PC-3 (cell line): Measurements from ENCODE around the gene GJB4. TPM values are rescaled to one million over a fixed set of nuclear protein-coding genes. Genes with fewer than 3 reads are reported as not detected.
"Not testable (repeated sequence)": the region's sequence is repeated elsewhere in the genome, so short reads cannot be mapped to it uniquely, and the experiment has no call there.

Experiments used
- ATAC-seq: fragments of 200-7000 bp; cut with Tn5 transposase; 2 replicates; pipeline ENCODE4 v1.9.1; 2020; ENCODE audit warnings: mild to moderate bottlenecking, moderate library complexity
- BruUV-seq: library from RNA; stranded (reverse); fragments of 400-500 nt; replicated peaks from 2 replicates; lab custom pipeline; 2021; lab: Mats Ljungman, UMichigan
- CTCF ChIA-PET: fragments of 300-600 bp; sonication (Branson Sonifier 250); formaldehyde crosslinking; loops from one replicate; lab custom pipeline; 2022; ENCODE audit warnings: antibody characterized with exemption; lab: Charles Lee
- POLR2A ChIA-PET: fragments of 300-600 bp; sonication (Branson Sonifier 250); formaldehyde crosslinking; loops from one replicate; lab custom pipeline; 2022; ENCODE audit warnings: antibody characterized with exemption; ENCODE audit not compliant: unreplicated experiment; lab: Charles Lee
- DNase-seq: peaks from one replicate; pipeline ENCODE4 v3.0.0-alpha.2; 2015
- H2AFZ ChIP-seq: fragments of 300-600 bp; sonication (generic); 2 replicates; pipeline ENCODE4 v1.6.0; 2016; ENCODE audit warnings: antibody characterized with exemption, low read length
- H3F3A ChIP-seq: fragments of 300-600 bp; sonication (generic); one replicate; pipeline ENCODE4 v1.6.0; 2017; ENCODE audit warnings: antibody characterized with exemption, low read length, control low read depth, mild to moderate bottlenecking; ENCODE audit not compliant: unreplicated experiment
- H3K27ac ChIP-seq: fragments of 300-600 bp; sonication (generic); 2 replicates; pipeline ENCODE4 v1.5.1; 2016; ENCODE audit warnings: mild to moderate bottlenecking, low read length
- H3K27me3 ChIP-seq: fragments of 300-600 bp; sonication (generic); 2 replicates; pipeline ENCODE4 v1.6.1; 2016; ENCODE audit warnings: low read length, mixed read lengths
- H3K36me3 ChIP-seq: fragments of 300-600 bp; sonication (generic); 2 replicates; pipeline ENCODE4 v1.6.1; 2016; ENCODE audit warnings: low read depth, mixed run types, low read length, mixed read lengths
- H3K4me1 ChIP-seq: fragments of 300-600 bp; sonication (generic); 2 replicates; pipeline ENCODE4 v1.5.1; 2016; ENCODE audit warnings: low read length; ENCODE audit not compliant: insufficient read depth
- H3K4me2 ChIP-seq: fragments of 300-600 bp; sonication (generic); 2 replicates; pipeline ENCODE4 v1.6.0; 2016; ENCODE audit warnings: low read length
- H3K4me3 ChIP-seq: fragments of 300-600 bp; sonication (generic); 2 replicates; pipeline ENCODE4 v1.5.1; 2016; ENCODE audit warnings: mild to moderate bottlenecking, low read length, mixed read lengths
- H3K79me2 ChIP-seq: fragments of 300-600 bp; sonication (generic); 2 replicates; pipeline ENCODE4 v1.6.1; 2017; ENCODE audit warnings: low read length, mixed read lengths
- H3K9ac ChIP-seq: fragments of 300-600 bp; sonication (generic); 2 replicates; pipeline ENCODE4 v1.6.0; 2016; ENCODE audit warnings: mild to moderate bottlenecking, low read length
- H3K9me2 ChIP-seq: fragments of 300-600 bp; sonication (generic); replicated peaks from 2 replicates; pipeline ENCODE4 v1.6.1; 2016; ENCODE audit warnings: mixed run types, low read length, mixed read lengths
- H3K9me3 ChIP-seq: fragments of 300-600 bp; sonication (generic); 2 replicates; pipeline ENCODE4 v1.6.1; 2016; ENCODE audit warnings: low read length, mixed read lengths
- H4K20me1 ChIP-seq: fragments of 300-600 bp; sonication (generic); 2 replicates; pipeline ENCODE4 v1.6.1; 2016; ENCODE audit warnings: low read length, mixed read lengths
- EZH2 ChIP-seq: fragments of 300-600 bp; sonication (generic); IDR thresholded peaks from one replicate; pipeline ENCODE4 v1.6.1; 2017; ENCODE audit warnings: antibody characterized with exemption, mild to moderate bottlenecking, low read length; ENCODE audit not compliant: unreplicated experiment
- EZH2phosphoT487 ChIP-seq: fragments of 300-600 bp; sonication (generic); IDR thresholded peaks from 2 replicates; pipeline ENCODE4 v1.6.1; 2018; ENCODE audit warnings: mild to moderate bottlenecking, antibody characterized with exemption, low read length, borderline replicate concordance
- intact Hi-C: fragments of 100-400 bp; cut with micrococcal nuclease; formaldehyde crosslinking; loops from 2 replicates; pipeline ENCODE4 v1.9.0; 2023
- total RNA-seq: library from RNA; depleted of rRNA; stranded (reverse); fragments of >200 nt; gene quantifications from 2 replicates; pipeline ENCODE4 v1.2.3, GENCODE V29; 2014
- TF ChIP-seq, protein P1 (sequence below): fragments of 300-600 bp; sonication (generic); conservative IDR thresholded peaks from 2 replicates; pipeline ENCODE4 v1.5.1; 2017; ENCODE audit warnings: antibody characterized with exemption, low read depth, mild to moderate bottlenecking, low read length

GJB4 gene
- total RNA-seq, 1 experiment from 2014 or later: not detected

DNA sequence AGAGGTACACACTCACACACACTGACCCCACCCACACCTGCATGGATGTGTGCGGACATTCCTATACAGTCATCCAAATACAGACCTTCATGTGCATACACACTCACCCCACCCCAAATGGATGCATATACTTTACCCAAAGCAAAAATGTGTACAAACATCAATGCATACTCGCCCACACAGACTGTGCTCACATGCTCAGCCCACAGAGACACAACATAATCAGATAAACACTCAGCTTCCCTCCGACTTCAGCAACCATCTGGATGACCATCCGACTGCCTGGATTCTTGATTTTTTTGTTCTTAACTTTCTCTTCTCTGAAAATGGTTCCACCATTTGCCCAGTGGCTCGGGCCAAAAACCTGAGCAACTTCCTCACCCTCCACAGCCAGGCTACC, 29.1 kb upstream of the GJB4 start:
- intact Hi-C loops: no loop called here
- no peak overlapping the region for H3K4me3 ChIP-seq
- POLR2A ChIA-PET: no interaction called here
- ATAC-seq (no peak), DNase-seq (no peak)
- no peak overlapping the region for H3K4me2 ChIP-seq
- CTCF ChIA-PET: no interaction called here
- BruUV-seq: no TSS peak
- H3K27ac ChIP-seq: no peak overlapping the region
- no peaks in the 10 kb centered on the region for H3K9me3 ChIP-seq
- no peaks in the 10 kb centered on the region for H3K79me2 ChIP-seq
- H3K27me3 ChIP-seq: peaks cover 77% of the 10 kb centered on the region
- no peaks in the 10 kb centered on the region for H3F3A ChIP-seq
- H3K4me1 ChIP-seq: no peaks in the 10 kb centered on the region
- no peak for TF ChIP-seq EZH2phosphoT487
- TF ChIP-seq, protein P1, sequence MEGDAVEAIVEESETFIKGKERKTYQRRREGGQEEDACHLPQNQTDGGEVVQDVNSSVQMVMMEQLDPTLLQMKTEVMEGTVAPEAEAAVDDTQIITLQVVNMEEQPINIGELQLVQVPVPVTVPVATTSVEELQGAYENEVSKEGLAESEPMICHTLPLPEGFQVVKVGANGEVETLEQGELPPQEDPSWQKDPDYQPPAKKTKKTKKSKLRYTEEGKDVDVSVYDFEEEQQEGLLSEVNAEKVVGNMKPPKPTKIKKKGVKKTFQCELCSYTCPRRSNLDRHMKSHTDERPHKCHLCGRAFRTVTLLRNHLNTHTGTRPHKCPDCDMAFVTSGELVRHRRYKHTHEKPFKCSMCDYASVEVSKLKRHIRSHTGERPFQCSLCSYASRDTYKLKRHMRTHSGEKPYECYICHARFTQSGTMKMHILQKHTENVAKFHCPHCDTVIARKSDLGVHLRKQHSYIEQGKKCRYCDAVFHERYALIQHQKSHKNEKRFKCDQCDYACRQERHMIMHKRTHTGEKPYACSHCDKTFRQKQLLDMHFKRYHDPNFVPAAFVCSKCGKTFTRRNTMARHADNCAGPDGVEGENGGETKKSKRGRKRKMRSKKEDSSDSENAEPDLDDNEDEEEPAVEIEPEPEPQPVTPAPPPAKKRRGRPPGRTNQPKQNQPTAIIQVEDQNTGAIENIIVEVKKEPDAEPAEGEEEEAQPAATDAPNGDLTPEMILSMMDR: no peak
- no peak for TF ChIP-seq EZH2
- no peak overlapping the region for H3K9ac ChIP-seq
- no peaks in the 10 kb centered on the region for H3K9me2 ChIP-seq
- H2AFZ ChIP-seq: no peak overlapping the region
- no peaks in the 10 kb centered on the region for H3K36me3 ChIP-seq
- no peaks in the 10 kb centered on the region for H4K20me1 ChIP-seq

- BruUV-seq, CTCF ChIA-PET: not testable (repeated sequence)
Observed at GRCh38 chr1:34732831-34733230, 26.7 kb upstream of the GJB4 start.

GRCh38 chr1:34736692-34737091, 22.8 kb upstream of the GJB4 start:
- no peaks in the 10 kb centered on the region for H3K9me3 ChIP-seq
- H3K27ac ChIP-seq: no peak overlapping the region
- TF ChIP-seq EZH2 (no peak), EZH2phosphoT487 (no peak)
- TF ChIP-seq, protein P1: no peak
- ATAC-seq: no peak
- CTCF ChIA-PET: no interaction called here
- BruUV-seq: no TSS peak
- no peak overlapping the region for H2AFZ ChIP-seq
- H3K4me2 ChIP-seq: no peak overlapping the region
- intact Hi-C loops: no loop called here
- no peaks in the 10 kb centered on the region for H3K4me1 ChIP-seq
- no peak for DNase-seq
- no peaks in the 10 kb centered on the region for H3F3A ChIP-seq
- H3K9ac ChIP-seq: no peak overlapping the region
- H3K27me3 ChIP-seq: peaks cover 35% of the 10 kb centered on the region
- H3K79me2 ChIP-seq: no peaks in the 10 kb centered on the region
- no peaks in the 10 kb centered on the region for H4K20me1 ChIP-seq
- H3K4me3 ChIP-seq: no peak overlapping the region
- no peaks in the 10 kb centered on the region for H3K9me2 ChIP-seq
- POLR2A ChIA-PET: interaction anchor here (0.6 kb wide), 1 partner anchor 1001 kb away, joined by 3 read pairs; no protein-coding TSS in a partner anchor
- no peaks in the 10 kb centered on the region for H3K36me3 ChIP-seq

More at GRCh38 chr1:34732831-34733230, 26.7 kb upstream of the GJB4 start:
- H3F3A ChIP-seq, H3K79me2 ChIP-seq, ATAC-seq, POLR2A ChIA-PET, H3K9me2 ChIP-seq, DNase-seq, H3K9ac ChIP-seq, H3K4me1 ChIP-seq, intact Hi-C loops, H4K20me1 ChIP-seq, H2AFZ ChIP-seq, H3K9me3 ChIP-seq, H3K4me3 ChIP-seq, H3K4me2 ChIP-seq, H3K36me3 ChIP-seq, H3K27ac ChIP-seq: not testable (repeated sequence)
- peaks cover 63% of the 10 kb centered on the region for H3K27me3 ChIP-seq

- H3K9me2 ChIP-seq, H3F3A ChIP-seq, H3K4me1 ChIP-seq, H4K20me1 ChIP-seq, H3K4me2 ChIP-seq, ATAC-seq, H3K9me3 ChIP-seq, H3K79me2 ChIP-seq, H3K4me3 ChIP-seq, CTCF ChIA-PET, H3K36me3 ChIP-seq, H3K27ac ChIP-seq, POLR2A ChIA-PET, BruUV-seq, H2AFZ ChIP-seq, intact Hi-C loops, H3K9ac ChIP-seq: not testable (repeated sequence)
- H3K27me3 ChIP-seq: peaks cover 35% of the 10 kb centered on the region
- DNase-seq: peak; percentile 14
Observed at GRCh38 chr1:34737236-34737635, 22.3 kb upstream of the GJB4 start.
